NCI-H2196 (cell line): ENCODE measurements around the gene DOCK2.

Experiments
- DNase-seq: peaks from one replicate; lab custom pipeline; 2025; ENCODE audit not compliant: unreplicated experiment; lab: John Stamatoyannopoulos, UW

The DOCK2 gene

GRCh38 chr5:169856571-169856970 is 219.5 kb downstream of the DOCK2 start:
- DNase-seq = no peak

- DNase-seq = no peak
These were observed 223.5 kb downstream of the DOCK2 start for GRCh38 chr5:169860585-169860984.

- DNase-seq = no peak
These were observed 224.4 kb downstream of the DOCK2 start for GRCh38 chr5:169861433-169861832.

- DNase-seq = no peak
These were observed 224.9 kb downstream of the DOCK2 start for GRCh38 chr5:169861934-169862333.

GRCh38 chr5:169862391-169862811 is 225.3 kb downstream of the DOCK2 start:
- DNase-seq = no peak

GRCh38 chr5:169864483-169864882 is 227.4 kb downstream of the DOCK2 start:
- no peak for DNase-seq

- DNase-seq = no peak
These were observed 230.3 kb downstream of the DOCK2 start for GRCh38 chr5:169867347-169867746.

GRCh38 chr5:169869066-169869465 is 232.0 kb downstream of the DOCK2 start:
- no peak for DNase-seq

- no peak for DNase-seq
These were observed 233.1 kb downstream of the DOCK2 start for GRCh38 chr5:169870211-169870610.

GRCh38 chr5:169871826-169872490 is 234.9 kb downstream of the DOCK2 start:
- no peak for DNase-seq

- DNase-seq = no peak
These were observed 236.6 kb downstream of the DOCK2 start for GRCh38 chr5:169873642-169874041.

GRCh38 chr5:169874621-169875020 is 237.5 kb downstream of the DOCK2 start:
- no peak for DNase-seq

GRCh38 chr5:169875091-169875728 is 238.1 kb downstream of the DOCK2 start:
- DNase-seq = no peak

- no peak for DNase-seq
These were observed 238.7 kb downstream of the DOCK2 start for GRCh38 chr5:169875731-169876130.

- DNase-seq = no peak
These were observed 239.3 kb downstream of the DOCK2 start for GRCh38 chr5:169876386-169876785.

- DNase-seq = no peak
These were observed 243.1 kb downstream of the DOCK2 start for GRCh38 chr5:169880012-169880663.

GRCh38 chr5:169880785-169881184 is 243.7 kb downstream of the DOCK2 start:
- no peak for DNase-seq

GRCh38 chr5:169881702-169882303 is 244.7 kb downstream of the DOCK2 start:
- no peak for DNase-seq

- no peak for DNase-seq
These were observed 249.0 kb downstream of the DOCK2 start for GRCh38 chr5:169886033-169886432.

- no peak for DNase-seq
These were observed 249.6 kb downstream of the DOCK2 start for GRCh38 chr5:169886677-169887076.

- DNase-seq = no peak
These were observed 252.5 kb downstream of the DOCK2 start for GRCh38 chr5:169889572-169889971.

- no peak for DNase-seq
These were observed 255.9 kb downstream of the DOCK2 start for GRCh38 chr5:169893010-169893409.
